ENCODE results near the gene KIAA1217. TPM values are rescaled to one million over a fixed set of nuclear protein-coding genes. Genes with fewer than 3 reads are reported as not detected.

The KIAA1217 gene
- polyA plus RNA-seq, 3 donors: not detected

DNA sequence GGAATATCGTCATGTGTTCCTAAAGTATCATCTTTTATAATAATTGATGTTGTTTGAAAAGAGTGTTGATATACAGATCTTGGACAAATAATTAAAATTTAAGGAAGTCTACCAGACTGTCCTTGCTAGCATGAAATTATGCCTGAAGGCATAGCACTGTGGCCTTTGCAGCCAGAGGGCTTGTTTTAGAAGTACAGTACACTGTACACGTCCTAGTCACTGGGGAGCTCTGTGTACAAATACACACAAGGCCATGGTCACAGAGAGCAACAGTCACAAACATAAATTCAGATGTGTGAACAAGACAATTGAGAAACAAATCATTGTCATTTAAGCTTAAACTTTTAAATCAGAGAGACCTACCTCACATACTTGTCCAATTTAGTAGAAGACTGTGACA, 133.0 kb downstream of the KIAA1217 start:
- no peaks in the 10 kb centered on the region for H4K20me1 ChIP-seq (ENCODE audit: insufficient read depth, low read length)
- peaks cover 0 to 12% (median 0%) of the 10 kb centered on the region in 7 donors for H3K9me3 Mint-ChIP-seq
- WGBS (ENCODE audit: insufficient coverage): no CpG with 5 or more reads among the region's 2 CpGs

GRCh38 chr10:24343686-24344085, 134.7 kb downstream of the KIAA1217 start:
- intact Hi-C loops (cut with micrococcal nuclease): no loop called here
- Histone ChIP-seq H3K4me2 (replicated peaks; ENCODE audit: extremely low read depth, low read length, poor library complexity, severe bottlenecking) (no peak overlapping the region), H3K4me3 (replicated peaks in 1 of 3; ENCODE audit: low read depth in 2 of 3, low read length in 3 of 3) (no peak overlapping the region), H3K27me3 (ENCODE audit: control insufficient read depth in 2 of 2, insufficient read depth in 2 of 2, low read length in 2 of 2) (no peaks in the 10 kb centered on the region), H3K4me1 (ENCODE audit: control insufficient read depth in 1 of 2, insufficient read depth in 2 of 2, low read length in 2 of 2) (no peaks in the 10 kb centered on the region), H3K79me2 (ENCODE audit: insufficient read depth, low read length) (no peaks in the 10 kb centered on the region), H3K9ac (ENCODE audit: insufficient read depth, low read length, poor library complexity, severe bottlenecking) (no peak overlapping the region), H3K27ac (ENCODE audit: low read depth in 1 of 2, low read length in 2 of 2) (no peak overlapping the region), H2AFZ (ENCODE audit: insufficient read depth, low read depth, low read length, poor library complexity, severe bottlenecking) (no peak overlapping the region), H3K9me3 (replicated peaks in 1 of 2; ENCODE audit: control insufficient read depth in 1 of 2, insufficient read depth in 1 of 2, low read length in 2 of 2) (no peaks in the 10 kb centered on the region), H3K36me3 (replicated peaks in 1 of 2; ENCODE audit: control insufficient read depth in 1 of 2, insufficient read depth in 2 of 2, low read length in 2 of 2) (no peaks in the 10 kb centered on the region), H4K20me1 (ENCODE audit: insufficient read depth, low read length) (no peaks in the 10 kb centered on the region)
- TF ChIP-seq, protein P1, sequence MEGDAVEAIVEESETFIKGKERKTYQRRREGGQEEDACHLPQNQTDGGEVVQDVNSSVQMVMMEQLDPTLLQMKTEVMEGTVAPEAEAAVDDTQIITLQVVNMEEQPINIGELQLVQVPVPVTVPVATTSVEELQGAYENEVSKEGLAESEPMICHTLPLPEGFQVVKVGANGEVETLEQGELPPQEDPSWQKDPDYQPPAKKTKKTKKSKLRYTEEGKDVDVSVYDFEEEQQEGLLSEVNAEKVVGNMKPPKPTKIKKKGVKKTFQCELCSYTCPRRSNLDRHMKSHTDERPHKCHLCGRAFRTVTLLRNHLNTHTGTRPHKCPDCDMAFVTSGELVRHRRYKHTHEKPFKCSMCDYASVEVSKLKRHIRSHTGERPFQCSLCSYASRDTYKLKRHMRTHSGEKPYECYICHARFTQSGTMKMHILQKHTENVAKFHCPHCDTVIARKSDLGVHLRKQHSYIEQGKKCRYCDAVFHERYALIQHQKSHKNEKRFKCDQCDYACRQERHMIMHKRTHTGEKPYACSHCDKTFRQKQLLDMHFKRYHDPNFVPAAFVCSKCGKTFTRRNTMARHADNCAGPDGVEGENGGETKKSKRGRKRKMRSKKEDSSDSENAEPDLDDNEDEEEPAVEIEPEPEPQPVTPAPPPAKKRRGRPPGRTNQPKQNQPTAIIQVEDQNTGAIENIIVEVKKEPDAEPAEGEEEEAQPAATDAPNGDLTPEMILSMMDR (IDR thresholded peaks at IDR 0.05): no peak
- H3K36me3 Mint-ChIP-seq: no peaks in the 10 kb centered on the region
- H3K9me3 Mint-ChIP-seq: peaks cover 0 to 10% (median 0%) of the 10 kb centered on the region in 7 donors
- 83% methylated on average over 1 of the region's 4 CpGs for WGBS (ENCODE audit: insufficient coverage)
- H3K27me3 Mint-ChIP-seq (ENCODE audit: low read depth in 3 of 3): peaks cover 0 to 7% (median 2%) of the 10 kb centered on the region in 3 donors
- H3K4me1 Mint-ChIP-seq: no peaks in the 10 kb centered on the region
- no peak overlapping the region for H3K27ac Mint-ChIP-seq
- DNase-seq: no peak
- H3K4me3 Mint-ChIP-seq: no peak overlapping the region

More for the DNA sequence above, 133.0 kb downstream of the KIAA1217 start:
- no peak overlapping the region for H3K4me3 Mint-ChIP-seq
- no peak for DNase-seq
- no peaks in the 10 kb centered on the region for H3K79me2 ChIP-seq (ENCODE audit: insufficient read depth, low read length)
- H3K4me2 ChIP-seq (replicated peaks; ENCODE audit: extremely low read depth, low read length, poor library complexity, severe bottlenecking): no peak overlapping the region
- no peaks in the 10 kb centered on the region for H3K36me3 ChIP-seq (replicated peaks in 1 of 2; ENCODE audit: control insufficient read depth in 1 of 2, insufficient read depth in 2 of 2, low read length in 2 of 2)
- no peaks in the 10 kb centered on the region for H3K9me3 ChIP-seq (replicated peaks in 1 of 2; ENCODE audit: control insufficient read depth in 1 of 2, insufficient read depth in 1 of 2, low read length in 2 of 2)
- TF ChIP-seq, protein P1 (IDR thresholded peaks at IDR 0.05): no peak
- H3K27me3 Mint-ChIP-seq (ENCODE audit: low read depth in 3 of 3): peaks cover 0 to 8% (median 2%) of the 10 kb centered on the region in 3 donors
- no peak overlapping the region for H2AFZ ChIP-seq (ENCODE audit: insufficient read depth, low read depth, low read length, poor library complexity, severe bottlenecking)
- no peaks in the 10 kb centered on the region for H3K4me1 Mint-ChIP-seq
- no peak overlapping the region for H3K9ac ChIP-seq (ENCODE audit: insufficient read depth, low read length, poor library complexity, severe bottlenecking)
- H3K36me3 Mint-ChIP-seq: no peaks in the 10 kb centered on the region
- intact Hi-C loops (cut with micrococcal nuclease): no loop called here
- no peak overlapping the region for H3K27ac Mint-ChIP-seq
- no peak overlapping the region for H3K27ac ChIP-seq (ENCODE audit: low read depth in 1 of 2, low read length in 2 of 2)
- no peak overlapping the region for H3K4me3 ChIP-seq (replicated peaks in 1 of 3; ENCODE audit: low read depth in 2 of 3, low read length in 3 of 3)
- no peaks in the 10 kb centered on the region for H3K4me1 ChIP-seq (ENCODE audit: control insufficient read depth in 1 of 2, insufficient read depth in 2 of 2, low read length in 2 of 2)
- no peaks in the 10 kb centered on the region for H3K27me3 ChIP-seq (ENCODE audit: control insufficient read depth in 2 of 2, insufficient read depth in 2 of 2, low read length in 2 of 2)
